Motor neuron (in vitro differentiated cells): ENCODE measurements around the gene MSANTD1. TPM values are rescaled to one million over a fixed set of nuclear protein-coding genes. Genes with fewer than 3 reads are reported as not detected.
"Not testable (repeated sequence)": the region's sequence is repeated elsewhere in the genome, so short reads cannot be mapped to it uniquely, and the experiment has no call there.

Experiments used
- ATAC-seq, 8 experiments: fragments of 200-7000 bp; cut with Tn5 transposase; replicated peaks in 6 of 8; 2 replicates each; pipeline ENCODE4 v1.8.0; 2021; ENCODE audit warnings: mild to moderate bottlenecking in 8 of 8, moderate library complexity in 8 of 8
- H3K27ac ChIP-seq, 2 donors: fragments of 250-450 bp; sonication (Bioruptor Pico); 2 replicates each; pipeline ENCODE4 v1.9.0; 2021; ENCODE audit warnings: antibody characterized with exemption in 2 of 2, mild to moderate bottlenecking in 2 of 2, moderate library complexity in 1 of 2
- H3K4me1 ChIP-seq, 2 donors: fragments of 250-450 bp; sonication (Bioruptor Pico); replicated peaks in 1 of 2; 2 replicates each; pipeline ENCODE4 v1.6.1; 2021; ENCODE audit warnings: antibody characterized with exemption in 2 of 2, mild to moderate bottlenecking in 2 of 2, moderate library complexity in 1 of 2
- H3K4me3 ChIP-seq, 5 donors: fragments of 250-450 bp; sonication (Bioruptor Pico); 2 replicates each; pipeline ENCODE4 v1.9.0; 2021; ENCODE audit warnings: antibody characterized with exemption in 5 of 5, mild to moderate bottlenecking in 5 of 5, moderate library complexity in 4 of 5
- WGBS, 10 experiments: fragments of 450-650 bp; shearing (Covaris generic); methylation state at CpG; one replicate each; pipeline ENCODE4 v1.0.0; 2022; 5-methylcytosine and 5-hydroxymethylcytosine counted together
- in situ Hi-C, 9 experiments: fragments of 400-800 bp; cut with MboI; loops; one replicate each; pipeline ENCODE4 v1.15.0; 2021; ENCODE audit warnings: low sequenced_read_pairs in 9 of 9, low pct_unique_long_range_greater_than_20kb in 2 of 9; ENCODE audit not compliant: unreplicated experiment in 9 of 9
- total RNA-seq, 8 experiments: library from RNA; unstranded; fragments of 300-600 nt; gene quantifications; 2 replicates each; pipeline versions ENCODE4 v1.2.3 to v1.2.4, GENCODE V29; 2022

The MSANTD1 gene
- total RNA-seq, 8 experiments from 2014 or later, result 0.76 to 2.1 (median 1.2) TPM

GRCh38 chr4:3297066-3297859, 48.3 kb downstream of the MSANTD1 start:
- in situ Hi-C loops, result no loop called here
- Histone ChIP-seq H3K4me1 (peaks cover 26 to 58% of the 10 kb centered on the region in 2 donors), H3K4me3 (no peak overlapping the region), H3K27ac (peak overlapping the region in 1 of 2 donors; percentile 47)
- 49 to 100% (median 91%) methylated on average over 2 to 10 of the region's 13 CpGs; no CpG with 5 or more reads in 1 of the 10 experiments for WGBS, 10 experiments
- no peak for ATAC-seq

DNA sequence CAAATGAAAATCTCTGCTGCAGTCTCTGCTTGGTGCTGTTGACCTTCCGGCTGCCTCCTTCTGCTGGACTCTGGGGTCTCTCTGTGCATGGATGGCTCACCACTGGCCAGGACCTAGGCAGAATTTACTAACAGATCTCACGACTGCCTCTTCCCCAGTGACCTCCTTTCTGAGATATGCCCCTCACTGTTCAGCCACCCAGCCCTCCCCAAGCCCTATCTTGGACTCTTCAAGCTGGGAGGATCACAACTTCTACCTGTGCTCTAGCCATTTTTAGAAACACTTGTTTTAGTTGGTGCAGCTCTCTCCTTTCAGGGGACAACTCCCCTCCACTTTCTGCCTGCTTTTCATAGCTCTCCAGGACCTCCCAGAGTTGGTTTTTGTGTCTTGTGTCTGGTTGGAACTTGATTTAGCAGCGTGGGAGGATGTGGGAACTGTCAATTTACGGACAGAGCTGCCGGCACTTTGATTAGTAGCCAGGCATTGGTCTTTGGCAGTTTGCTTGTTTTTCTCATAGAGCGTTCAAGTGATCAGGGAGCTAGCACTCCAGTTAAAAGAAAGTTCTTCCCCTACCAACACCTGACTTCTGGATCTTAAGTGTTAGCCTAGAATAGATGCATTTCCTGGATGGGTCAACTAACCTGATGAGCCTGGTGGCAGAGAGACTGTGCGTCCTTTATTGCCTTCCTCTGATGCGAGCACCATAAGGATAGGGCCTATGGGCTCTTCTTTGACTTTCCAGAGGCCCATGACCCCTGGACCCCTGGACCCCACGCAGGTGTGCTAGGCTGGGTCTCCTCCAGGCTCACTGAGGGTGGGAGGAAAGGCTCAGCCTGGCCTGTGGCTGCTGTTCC, 50.4 kb downstream of the MSANTD1 start:
- WGBS, 10 experiments, result 10 to 83% (median 61%) methylated on average over 1 to 8 of the region's 9 CpGs; no CpG with 5 or more reads in 1 of the 10 experiments

GRCh38 chr4:3299976-3300671, 51.2 kb downstream of the MSANTD1 start:
- Histone ChIP-seq H3K4me3 (no peak overlapping the region), H3K27ac (peak overlapping the region in 1 of 2 donors; percentile 68), H3K4me1 (peaks cover 40 to 71% of the 10 kb centered on the region in 2 donors)
- ATAC-seq, result peak in 5 of 8 experiments; percentile 4 to 33 (median 21)
- in situ Hi-C loops, result no loop called here
- WGBS, 10 experiments, result 79 to 100% (median 83%) methylated on average over 1 to 13 of the region's 19 CpGs; no CpG with 5 or more reads in 4 of the 10 experiments

More for the DNA sequence above, 50.4 kb downstream of the MSANTD1 start:
- H3K4me3 ChIP-seq, result no peak overlapping the region
- peaks cover 38 to 71% of the 10 kb centered on the region in 2 donors for H3K4me1 ChIP-seq
- in situ Hi-C loops, result no loop called here
- peak overlapping the region in 1 of 2 donors; percentile 68 for H3K27ac ChIP-seq
- ATAC-seq, result peak in 5 of 8 experiments; percentile 6 to 35 (median 31)

GRCh38 chr4:3300882-3301281, 51.9 kb downstream of the MSANTD1 start:
- peaks cover 48 to 77% of the 10 kb centered on the region in 2 donors for H3K4me1 ChIP-seq
- H3K27ac ChIP-seq, in situ Hi-C loops, ATAC-seq, H3K4me3 ChIP-seq: not testable (repeated sequence)
- WGBS, 10 experiments, result 79 to 100% (median 96%) methylated on average over 1 to 5 of the region's 15 CpGs; no CpG with 5 or more reads in 5 of the 10 experiments

GRCh38 chr4:3301450-3302172, 52.7 kb downstream of the MSANTD1 start:
- Histone ChIP-seq H3K27ac (no peak overlapping the region), H3K4me3 (no peak overlapping the region), H3K4me1 (peaks cover 55 to 82% of the 10 kb centered on the region in 2 donors)
- in situ Hi-C loops, result no loop called here
- ATAC-seq, result no peak
- whole genome bisulfite sequencing, 10 experiments, result 83 to 100% (median 97%) methylated on average over 1 to 3 of the region's 15 CpGs; no CpG with 5 or more reads in 6 of the 10 experiments

- peaks cover 57 to 77% of the 10 kb centered on the region in 2 donors for H3K4me1 ChIP-seq
- no peak for ATAC-seq
- 80 to 100% (median 85%) methylated on average over 2 to 5 of the region's 17 CpGs; no CpG with 5 or more reads in 2 of the 10 experiments for WGBS, 10 experiments
- no peak overlapping the region for H3K27ac ChIP-seq
- in situ Hi-C loops, result no loop called here
- H3K4me3 ChIP-seq, result no peak overlapping the region
Measured at GRCh38 chr4:3302173-3302785, 53.3 kb downstream of the MSANTD1 start.

DNA sequence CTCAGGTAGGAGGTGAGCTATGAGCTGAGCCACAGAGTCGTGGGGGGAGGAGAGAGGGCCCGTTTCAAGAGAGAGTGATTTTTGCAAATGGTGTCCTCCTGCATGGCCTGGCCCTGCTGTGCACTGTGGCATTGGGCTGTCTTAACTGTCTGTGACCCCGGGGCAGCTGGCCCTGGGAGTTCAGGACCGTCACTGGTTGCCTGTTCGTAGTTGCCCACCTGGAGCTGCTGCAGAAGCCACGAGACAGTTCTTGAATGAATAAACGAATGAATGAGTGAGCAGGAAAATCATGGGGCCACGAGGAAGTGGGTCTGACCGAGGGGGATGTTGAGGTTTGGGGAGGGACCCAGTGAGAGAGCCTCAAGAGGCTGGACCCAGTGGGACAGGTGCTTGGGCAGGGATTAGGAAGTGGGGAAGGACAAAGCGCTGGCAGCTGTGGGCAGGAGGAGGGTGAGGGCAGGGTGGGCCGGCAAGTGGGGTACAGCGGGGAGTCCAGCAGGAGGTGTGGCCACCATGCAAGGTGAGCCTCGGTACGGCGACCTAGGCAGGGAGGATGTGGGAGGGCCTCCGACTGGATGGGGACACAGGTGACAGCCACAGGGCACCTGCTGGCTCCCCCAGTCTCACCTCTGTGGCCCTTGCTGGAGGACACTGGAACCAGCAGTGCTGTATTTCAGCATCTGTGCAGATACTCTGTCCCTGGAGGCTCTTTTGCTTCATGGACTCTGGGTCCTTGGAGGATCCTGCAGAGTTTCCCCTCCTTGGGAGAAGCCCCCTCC, 54.0 kb downstream of the MSANTD1 start:
- Histone ChIP-seq H3K4me1 (peaks cover 57 to 74% of the 10 kb centered on the region in 2 donors), H3K27ac (peak overlapping the region in 1 of 2 donors; percentile 76), H3K4me3 (no peak overlapping the region)
- 73 to 92% (median 83%) methylated on average over 2 to 7 of the region's 16 CpGs; no CpG with 5 or more reads in 6 of the 10 experiments for WGBS, 10 experiments
- no peak for ATAC-seq
- in situ Hi-C loops, result no loop called here

DNA sequence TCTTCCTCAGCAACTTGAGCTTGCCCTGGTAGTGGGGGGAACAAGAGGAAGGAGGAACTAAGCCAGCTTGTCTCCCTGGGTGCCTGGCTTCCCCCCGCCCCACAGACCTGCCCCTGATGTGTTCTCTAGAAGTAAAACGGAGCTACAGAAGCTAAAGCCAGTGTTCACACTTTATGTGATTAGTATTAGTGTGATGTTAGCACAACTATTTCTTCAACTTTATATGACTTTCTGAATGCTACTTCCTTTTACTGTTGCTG, 54.5 kb downstream of the MSANTD1 start:
- in situ Hi-C loops, result no loop called here
- ATAC-seq, result peak in 1 of 8 experiments; percentile 3
- Histone ChIP-seq H3K4me1 (peaks cover 57 to 74% of the 10 kb centered on the region in 2 donors), H3K4me3 (no peak overlapping the region), H3K27ac (peak overlapping the region in 1 of 2 donors; percentile 76)
- 57 to 100% (median 83%) methylated on average over 1 to 2 of the region's 2 CpGs; no CpG with 5 or more reads in 5 of the 10 experiments for WGBS, 10 experiments

GRCh38 chr4:3303923-3304710, 55.2 kb downstream of the MSANTD1 start:
- H3K27ac ChIP-seq, result peak overlapping the region; percentile 15 to 76
- 15 to 54% (median 41%) methylated on average over 2 to 12 of the region's 15 CpGs; no CpG with 5 or more reads in 2 of the 10 experiments for WGBS, 10 experiments
- peaks cover 52 to 70% of the 10 kb centered on the region in 2 donors for H3K4me1 ChIP-seq
- no peak overlapping the region for H3K4me3 ChIP-seq
- in situ Hi-C loops, result no loop called here
- peak in 7 of 8 experiments; percentile 26 to 71 (median 41) for ATAC-seq

DNA sequence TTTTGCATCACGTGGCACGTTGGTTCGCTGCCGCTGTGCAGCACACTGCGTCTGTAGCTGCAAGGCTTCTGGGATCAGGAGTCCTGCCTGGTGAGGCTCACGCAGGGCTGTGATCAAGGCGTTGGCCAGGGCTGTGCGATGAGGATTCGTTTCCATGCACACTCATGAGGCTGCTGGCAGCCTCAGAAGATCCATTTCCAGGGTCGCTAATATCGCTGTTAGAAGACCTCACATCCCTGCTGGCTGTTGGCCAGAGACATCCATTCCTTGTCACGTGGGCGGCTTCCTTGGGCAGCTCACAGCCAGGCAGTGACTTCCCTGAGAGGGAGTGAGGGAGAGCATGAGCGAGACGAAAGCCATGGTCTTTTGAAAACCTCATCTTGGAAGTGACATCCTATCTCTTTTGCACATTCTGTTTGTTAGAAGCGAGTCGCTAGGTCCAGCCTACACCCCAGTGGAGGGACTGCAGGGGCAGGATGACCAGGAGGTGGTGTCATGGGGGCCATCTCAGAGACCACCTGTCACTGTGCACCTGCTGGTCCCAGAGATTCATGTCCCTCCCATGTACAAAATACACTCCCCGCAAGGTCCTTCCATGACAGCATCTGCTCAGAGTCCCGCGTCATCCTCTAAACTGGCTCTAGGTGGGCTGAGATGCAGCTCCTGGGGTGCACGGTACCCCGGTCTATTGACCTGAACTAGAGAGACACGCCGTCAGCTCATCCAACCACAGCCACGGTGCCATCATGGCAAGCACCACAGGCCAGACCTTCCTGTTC, 56.1 kb downstream of the MSANTD1 start:
- peaks cover 43 to 61% of the 10 kb centered on the region in 2 donors for H3K4me1 ChIP-seq
- 0 to 100% (median 77%) methylated on average over 2 to 22 of the region's 25 CpGs; no CpG with 5 or more reads in 1 of the 10 experiments for WGBS, 10 experiments
- H3K27ac ChIP-seq, result peak overlapping the region; percentile 15 to 76
- no peak overlapping the region for H3K4me3 ChIP-seq
- in situ Hi-C loops, result no loop called here
- peak; percentile 62 to 92 (median 73) for ATAC-seq
